NCI-H345 treated with DMSO at 0.1 percent for 48 hours (cell line): Measurements from ENCODE around the gene LYRM4.

Experiments
- DNase-seq: peaks from one replicate; lab custom pipeline; 2025; ENCODE audit not compliant: unreplicated experiment; lab: John Stamatoyannopoulos, UW

The LYRM4 gene

DNA sequence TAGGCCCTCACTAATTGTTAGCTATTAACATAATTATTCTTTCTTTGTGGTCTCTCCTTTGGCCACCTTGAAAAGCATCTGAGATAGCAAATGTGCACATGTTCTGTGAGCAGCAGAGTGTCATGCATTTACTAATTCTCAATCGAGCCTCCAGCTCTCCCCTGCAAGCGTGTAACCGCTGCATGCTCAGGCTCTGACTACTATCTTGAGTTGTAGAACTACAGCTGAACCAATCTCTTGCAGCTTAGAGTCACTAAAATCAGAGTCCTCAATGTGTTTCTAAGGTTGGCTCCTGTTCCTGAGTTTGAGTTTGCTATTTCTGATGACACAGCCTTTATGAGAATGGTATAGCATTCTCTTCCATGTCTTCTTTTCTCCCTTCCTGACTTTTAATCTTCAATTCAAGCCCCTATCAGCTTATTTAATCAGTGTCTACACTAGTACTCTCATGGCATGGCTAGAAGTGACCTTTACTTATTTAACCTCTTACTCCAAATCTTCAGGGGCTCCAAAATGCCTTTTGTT, 110.1 kb downstream of the LYRM4 start:
- DNase-seq = no peak

DNA sequence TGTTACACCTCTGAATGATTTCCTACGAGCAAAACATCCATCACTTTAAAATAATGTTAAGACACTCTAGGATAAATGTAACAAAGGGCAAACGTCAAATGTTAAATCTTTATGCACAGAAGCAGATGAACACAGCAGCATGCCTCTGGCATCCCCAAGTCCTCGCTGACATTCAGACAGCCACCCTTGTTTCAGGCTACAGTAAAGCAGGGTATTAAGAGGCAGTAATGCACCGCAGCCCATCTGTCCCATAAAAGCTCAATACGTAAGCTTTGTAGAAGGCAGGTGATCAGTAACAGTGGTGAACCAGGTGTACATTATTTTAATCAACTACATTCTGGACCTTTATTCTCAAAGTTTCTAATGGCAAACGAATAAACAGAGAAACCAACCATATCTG, 110.9 kb downstream of the LYRM4 start:
- no peak for DNase-seq

DNA sequence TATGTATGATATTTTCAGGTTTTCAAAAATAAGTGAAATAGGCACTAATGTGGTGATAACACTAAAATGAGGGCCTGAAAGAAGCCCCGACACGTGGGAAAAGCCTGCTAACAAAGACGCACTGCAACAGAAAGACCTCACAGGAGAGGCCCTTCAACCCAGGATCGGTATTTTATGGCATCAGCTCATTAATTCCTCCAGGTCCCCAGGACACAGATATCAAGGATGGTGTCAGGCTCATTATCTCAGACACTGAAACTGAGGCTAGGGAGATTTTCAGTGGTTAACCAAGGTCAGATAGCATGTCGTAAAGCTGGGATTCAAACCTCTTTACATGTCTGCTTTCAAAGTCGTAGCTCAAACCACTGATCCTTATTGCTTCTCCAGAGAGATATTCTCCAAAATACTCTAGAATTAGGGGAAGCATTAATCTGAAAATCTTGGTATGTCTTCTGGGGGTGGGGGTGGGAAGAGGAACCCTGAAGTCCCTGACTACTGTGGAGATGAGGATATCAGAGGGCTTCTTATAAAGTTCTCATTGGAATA, 111.5 kb downstream of the LYRM4 start:
- no peak for DNase-seq

DNA sequence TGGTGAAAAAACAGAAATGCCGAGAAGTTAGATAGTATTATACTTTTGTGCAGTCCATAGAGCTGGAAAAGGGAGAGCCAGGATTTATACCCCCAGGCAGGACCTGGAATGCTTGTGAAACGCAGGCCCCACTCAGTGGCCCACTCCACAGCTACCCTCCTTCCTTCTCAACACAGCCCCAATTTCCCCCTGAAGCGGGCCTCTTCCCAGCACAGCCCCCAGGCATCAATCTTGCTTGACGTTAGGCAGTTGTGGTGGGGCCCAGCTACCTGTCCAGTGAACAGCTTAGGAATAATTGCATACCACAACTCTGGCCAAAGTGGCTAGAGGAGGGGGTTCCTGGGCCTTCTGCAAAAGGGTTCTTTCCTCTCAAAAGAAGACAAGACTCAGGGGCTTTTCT, 114.4 kb downstream of the LYRM4 start:
- DNase-seq = no peak

DNA sequence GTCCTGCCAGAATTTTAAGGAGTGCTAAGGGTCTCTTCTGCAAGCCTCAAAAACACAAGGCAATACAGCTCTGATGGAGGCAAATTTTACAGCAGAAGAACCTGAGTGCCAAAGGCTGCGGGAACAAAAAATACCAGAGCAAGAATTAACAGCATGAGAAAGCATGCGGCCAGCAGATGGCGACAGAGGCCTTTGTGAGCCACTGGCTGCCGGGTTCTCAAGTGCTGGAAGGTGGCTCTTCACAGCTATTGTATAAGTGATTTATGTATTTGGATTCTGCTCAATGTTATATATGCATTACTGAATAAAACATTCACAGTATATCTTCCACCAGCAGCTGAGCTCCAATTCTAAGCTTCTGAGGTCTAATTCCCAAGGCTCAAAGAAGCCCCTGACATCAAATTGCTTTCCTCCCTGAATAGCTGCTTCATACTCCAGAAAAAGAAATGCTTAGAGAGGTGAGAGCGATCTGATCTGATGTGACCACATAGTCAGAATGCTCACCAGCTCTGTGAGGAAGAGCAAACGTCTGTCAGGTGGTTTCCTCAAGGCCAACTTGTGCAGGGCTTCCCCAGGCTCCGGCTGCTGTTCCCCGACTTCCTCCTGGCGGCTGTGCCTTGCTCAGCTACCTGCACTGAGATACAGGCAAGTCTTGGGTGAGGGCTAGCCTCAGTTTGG, 117.0 kb downstream of the LYRM4 start:
- peak; percentile 8 for DNase-seq

DNA sequence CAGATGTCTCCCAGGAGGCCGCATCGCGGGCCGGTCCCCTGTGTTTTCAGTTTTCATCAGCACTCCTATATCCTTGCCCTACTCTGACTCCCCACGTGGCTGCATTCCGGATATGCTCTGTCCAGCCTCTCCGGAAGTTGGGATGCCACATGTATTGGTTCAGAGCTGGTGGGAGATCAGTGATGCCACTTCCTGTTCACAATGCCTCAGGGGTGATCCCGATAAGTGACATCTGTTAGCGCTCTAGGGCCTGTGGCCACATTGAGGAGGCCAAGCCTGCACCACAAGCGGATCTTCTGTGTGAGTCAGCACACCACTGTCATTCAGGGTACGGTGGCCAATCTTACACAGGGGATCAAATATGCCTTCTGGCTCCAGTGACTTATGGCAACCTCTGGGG, 117.8 kb downstream of the LYRM4 start:
- DNase-seq = no peak

DNA sequence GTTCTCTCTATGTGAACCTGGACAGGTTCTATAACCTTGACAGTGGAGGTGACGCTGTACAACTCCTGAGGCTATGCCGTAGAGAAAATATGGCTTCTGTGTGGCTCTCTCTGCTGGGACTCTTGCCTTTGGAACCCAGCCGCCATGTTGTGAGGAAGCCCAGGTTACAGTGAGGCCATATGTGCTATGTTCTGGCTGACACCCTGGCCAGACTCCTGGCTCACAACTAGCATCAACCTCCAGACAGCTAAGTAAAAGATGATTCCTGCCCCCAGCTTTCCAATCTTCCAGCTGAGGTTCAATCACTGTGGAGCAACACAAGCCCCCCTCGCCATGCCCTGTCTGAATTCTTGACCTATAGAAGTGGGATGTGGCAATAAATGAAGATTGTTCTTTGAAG, 118.6 kb downstream of the LYRM4 start:
- no peak for DNase-seq

DNA sequence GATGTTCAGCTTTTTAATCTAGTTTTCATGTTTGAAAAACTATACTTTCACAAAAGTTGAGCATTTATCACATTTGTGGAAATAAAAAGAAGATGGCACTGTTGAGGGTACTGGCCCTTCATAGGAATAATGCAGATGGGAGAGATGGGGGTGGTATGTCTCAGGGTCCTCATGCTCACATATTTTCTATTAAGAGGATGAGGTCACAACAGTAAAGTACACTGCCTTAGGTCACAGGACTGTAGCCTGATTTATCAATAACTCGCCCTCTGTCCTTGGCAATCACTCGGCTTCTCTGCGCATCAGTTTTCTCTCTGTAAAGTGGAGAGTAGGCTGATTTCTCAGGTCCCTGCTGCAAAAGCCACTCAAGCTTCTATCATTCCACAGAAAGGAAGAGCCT, 119.7 kb downstream of the LYRM4 start:
- DNase-seq = no peak

DNA sequence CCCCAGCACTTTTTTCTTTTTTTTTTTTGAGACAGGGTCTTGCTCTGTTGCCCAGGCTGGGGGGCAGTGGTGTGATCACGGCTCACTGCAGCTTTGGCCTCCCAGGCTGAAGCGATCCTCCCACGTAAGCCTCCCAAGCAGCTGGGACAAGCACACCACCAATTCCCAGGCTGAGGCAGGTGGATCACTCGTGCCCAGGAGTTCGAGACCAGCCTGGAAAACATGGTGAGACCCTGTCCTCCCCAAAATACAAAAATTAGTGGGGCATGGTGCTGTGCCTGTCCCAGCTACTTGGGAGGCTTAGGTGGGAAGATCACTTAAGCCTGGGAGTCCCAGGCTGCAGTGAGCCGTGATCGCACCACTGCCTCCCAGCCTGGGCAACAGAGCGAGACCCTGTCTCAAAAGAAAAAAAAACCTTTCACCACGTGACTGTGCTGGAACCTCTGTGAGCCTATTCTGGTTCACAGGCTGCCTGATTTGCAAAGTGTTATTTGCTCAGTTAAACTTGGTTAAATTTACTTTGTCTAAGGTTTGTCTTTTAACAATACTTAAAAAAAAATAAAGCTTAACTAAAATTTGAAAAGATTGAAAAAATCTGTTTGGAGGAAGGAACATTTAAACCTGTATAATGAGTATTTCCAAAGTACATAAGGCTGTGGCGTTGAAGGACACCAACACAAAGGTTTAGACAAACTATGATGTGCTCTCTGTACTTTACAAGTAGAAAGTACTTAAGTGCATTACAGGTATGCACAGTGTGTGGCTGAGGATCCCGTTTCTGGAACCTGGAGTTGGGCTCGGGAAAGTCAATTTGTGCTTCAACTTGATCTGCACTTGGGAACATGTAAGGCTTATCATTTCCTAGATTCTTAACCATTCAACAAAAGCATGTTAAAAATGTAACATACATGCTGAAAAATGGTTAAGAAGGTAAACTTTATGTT, 120.7 kb downstream of the LYRM4 start:
- DNase-seq = no peak

DNA sequence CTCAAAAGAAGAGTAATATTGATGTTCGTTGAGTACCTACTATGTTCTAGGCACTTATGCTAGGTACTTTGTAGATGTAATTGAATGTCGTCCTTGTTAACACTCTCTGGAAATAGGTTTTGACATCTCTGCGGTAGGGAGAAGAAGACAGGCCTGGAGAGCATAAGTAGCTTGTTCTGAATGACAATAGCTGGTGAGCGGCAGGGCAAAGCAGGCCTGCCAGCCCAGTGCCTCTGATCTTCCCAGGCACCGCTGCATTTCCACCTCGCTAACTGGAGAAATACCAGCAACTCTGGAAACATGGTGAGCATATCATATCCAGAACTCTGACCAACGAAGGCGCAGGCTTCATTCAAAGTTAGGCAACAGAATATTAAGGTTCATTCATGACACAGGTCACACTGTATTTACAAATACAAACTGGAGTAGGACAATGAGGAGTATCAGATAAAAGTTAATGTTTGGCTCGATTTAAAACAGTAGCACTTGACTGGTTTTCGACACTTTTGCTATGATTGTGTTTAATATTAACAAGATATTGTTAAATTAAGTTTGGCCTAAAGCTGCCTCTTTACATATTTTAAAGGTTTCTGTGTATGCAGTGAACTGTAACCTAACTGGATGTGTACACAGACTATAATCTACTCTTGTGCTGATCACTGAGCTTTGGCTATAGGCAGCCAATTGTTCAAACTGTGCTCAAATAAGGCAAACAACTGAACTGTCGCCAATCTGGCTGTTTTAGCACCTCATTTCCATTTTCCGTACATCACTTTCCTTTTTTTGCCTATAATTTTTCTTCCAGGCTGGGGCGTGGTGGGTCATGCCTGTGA, 121.5 kb downstream of the LYRM4 start:
- no peak for DNase-seq

DNA sequence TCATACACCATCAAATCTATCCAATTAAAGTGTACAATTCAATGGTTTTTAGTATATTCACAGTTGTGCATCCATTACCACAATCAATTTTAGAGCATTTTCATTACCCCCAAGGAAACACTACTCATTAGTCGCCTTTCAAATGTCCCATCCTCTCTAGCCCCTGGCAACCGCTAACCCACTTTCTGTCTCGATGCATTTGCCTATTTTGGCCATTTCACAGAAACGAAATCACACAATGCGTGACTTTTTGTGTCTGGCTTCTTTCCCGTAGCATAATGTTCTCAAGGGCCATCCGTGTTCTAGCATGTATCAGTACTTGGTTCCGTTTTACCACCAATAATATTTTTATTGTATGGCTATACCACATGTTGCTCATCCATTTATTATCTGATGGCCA, 123.9 kb downstream of the LYRM4 start:
- no peak for DNase-seq

DNA sequence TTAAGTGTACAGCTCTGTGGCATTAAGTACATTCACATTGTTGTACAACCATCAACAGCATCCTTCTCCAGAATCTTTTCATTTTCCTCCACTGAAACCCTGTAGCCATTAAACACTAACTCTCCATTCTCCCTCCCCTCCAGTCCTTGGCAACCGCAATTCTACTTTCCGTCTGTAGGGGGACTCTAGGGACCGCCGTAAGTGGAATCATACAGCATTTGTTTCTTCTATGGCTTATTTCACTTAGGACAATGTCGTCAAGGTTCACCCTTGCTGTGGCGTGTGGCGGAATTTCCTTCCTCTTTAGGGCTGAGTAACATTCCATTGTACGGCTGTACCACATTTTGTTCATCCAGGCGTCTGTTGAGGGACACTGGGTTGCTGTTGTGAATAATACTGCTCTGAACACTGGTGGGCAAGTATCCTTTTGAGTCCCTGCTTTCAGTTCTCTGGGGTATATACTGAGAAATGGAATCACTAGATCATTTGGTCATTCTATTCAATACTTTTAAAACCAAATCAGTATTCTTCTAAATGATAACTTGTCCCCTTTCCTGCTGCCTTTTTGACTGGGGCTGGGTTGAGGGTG, 124.9 kb downstream of the LYRM4 start:
- DNase-seq = no peak

DNA sequence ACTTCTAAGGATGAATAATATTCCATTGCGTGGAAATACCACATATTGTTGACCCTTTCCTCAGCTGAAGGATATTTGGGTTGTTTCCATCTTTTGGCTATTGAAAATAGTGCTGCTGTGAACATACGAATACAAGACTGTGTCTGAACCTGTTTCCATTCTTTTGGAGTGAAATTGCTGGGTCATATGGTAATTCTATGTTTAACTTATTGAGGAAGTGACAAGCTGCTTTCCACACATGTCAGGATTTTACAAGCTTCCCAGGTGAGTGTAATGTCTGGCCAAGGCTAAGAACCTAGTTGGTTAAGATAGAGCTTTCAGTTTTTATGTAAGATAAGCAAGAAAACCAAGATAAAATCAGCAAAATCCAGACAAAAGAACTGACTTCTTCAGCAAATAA, 126.8 kb downstream of the LYRM4 start:
- no peak for DNase-seq

DNA sequence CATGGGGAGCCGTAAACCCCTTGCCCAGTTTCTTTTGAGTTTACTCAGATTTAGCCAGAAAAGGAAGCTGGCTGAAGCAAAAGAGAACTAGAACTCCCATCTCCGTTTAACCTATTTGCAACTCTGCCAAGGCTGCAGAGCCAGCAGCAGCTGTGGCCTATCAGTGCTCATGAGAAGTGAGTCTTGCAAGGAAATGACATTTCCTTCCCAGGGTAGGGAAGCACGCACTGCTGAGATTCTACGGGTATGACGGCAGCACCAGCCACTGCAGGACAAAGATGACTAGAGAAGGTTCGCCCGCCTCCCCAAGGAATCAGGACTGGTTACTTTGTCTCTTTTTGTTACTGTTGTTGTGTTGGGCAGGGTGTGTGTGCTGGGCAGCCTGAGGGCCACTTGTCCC, 128.0 kb downstream of the LYRM4 start:
- DNase-seq = no peak

DNA sequence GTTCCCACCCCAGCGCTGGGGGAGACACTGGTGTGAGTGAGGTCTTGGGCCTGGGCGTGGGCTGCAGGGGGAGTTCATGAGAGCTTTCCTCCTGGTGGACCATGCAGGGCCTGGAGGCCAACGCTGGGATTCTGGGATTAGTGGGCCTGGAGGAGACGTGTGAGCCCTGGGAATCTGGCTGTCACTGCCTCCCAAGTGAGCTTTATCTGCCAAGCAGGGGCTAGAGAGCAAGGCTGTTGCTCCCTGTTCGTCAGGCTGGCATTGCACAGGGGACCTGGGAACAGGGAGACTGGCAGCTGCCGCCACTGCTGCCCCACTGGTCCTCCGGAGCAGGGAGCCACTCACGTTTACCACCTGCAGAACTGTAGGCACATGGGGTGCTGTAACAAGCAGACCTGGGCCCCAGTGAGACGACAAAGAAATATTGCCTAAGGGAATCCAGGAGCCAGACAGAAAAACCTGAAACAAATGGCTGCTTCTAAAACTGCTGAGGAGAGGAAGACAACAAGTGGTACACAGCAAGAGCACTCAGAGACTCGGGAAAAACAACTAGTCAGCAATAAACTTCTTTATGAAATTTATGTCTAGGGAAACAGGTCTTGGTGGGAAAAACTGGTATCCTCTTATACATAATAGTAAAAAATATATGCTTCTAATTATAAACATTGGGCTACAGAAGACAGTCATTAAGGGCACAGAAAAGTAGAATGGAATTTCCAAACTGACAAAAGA, 130.4 kb downstream of the LYRM4 start:
- no peak for DNase-seq

DNA sequence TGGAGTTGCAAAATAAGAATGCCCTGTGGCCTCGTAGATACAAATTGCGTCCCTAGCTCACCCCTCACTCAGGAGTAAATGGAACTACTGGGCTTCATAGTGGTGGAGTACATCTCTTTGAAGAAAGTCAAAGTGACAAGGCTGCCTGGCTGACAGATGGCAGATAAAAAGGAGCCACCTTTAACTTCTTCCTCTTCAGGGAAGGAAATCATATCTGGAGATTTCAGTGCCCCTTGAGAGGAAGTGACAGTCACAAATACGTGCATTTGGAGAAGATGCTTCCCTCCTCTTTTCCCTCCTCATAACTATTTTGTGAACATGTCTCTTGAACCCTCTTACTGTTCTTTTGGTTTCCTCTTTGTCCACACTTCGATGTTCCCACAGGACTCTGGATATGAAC, 132.4 kb downstream of the LYRM4 start:
- DNase-seq = no peak

DNA sequence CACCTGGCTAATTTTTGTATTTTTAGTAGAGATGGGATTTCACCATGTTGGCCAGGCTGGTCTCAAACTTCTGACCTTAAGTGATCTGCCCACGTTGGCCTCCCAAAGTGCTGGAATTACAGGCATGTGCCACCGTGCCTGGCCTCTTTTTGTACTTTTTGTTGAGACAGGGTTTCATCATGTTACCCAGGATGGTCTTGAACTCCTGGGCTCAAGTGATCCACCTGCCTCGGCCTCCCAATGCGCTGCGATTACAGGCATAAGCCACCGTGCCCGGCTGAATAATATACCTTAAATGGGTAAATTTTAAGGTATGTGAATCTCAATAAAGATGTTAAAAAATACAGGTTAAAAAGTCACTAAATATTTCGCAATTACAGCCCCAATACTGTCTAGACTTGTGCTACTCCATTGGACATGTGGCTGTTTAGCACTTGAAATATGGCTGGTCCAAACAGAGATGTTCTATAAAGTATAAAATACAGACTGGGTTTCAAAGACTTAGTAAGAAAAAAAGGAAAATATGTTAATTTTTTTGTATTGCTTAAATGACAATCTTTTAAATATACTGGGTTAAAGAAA, 133.6 kb downstream of the LYRM4 start:
- no peak for DNase-seq

DNA sequence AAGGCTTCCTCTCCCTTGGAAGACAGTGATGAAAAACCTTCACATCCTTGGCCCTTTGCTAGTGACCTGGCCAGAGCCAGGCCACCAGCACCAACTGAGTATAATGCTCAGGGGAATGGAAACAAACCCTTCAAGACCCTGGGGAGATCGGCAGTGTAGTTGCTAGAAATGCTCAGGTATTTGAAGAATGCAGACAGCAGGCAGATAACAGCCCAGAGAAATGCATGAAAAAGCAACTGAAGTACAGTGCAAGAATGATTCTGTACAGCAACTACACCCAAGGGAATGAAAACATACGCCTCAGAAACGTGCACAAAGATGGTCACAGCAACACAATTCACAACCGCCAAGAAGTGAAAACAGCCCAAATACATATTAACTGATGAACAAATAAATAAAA, 134.5 kb downstream of the LYRM4 start:
- DNase-seq = no peak

DNA sequence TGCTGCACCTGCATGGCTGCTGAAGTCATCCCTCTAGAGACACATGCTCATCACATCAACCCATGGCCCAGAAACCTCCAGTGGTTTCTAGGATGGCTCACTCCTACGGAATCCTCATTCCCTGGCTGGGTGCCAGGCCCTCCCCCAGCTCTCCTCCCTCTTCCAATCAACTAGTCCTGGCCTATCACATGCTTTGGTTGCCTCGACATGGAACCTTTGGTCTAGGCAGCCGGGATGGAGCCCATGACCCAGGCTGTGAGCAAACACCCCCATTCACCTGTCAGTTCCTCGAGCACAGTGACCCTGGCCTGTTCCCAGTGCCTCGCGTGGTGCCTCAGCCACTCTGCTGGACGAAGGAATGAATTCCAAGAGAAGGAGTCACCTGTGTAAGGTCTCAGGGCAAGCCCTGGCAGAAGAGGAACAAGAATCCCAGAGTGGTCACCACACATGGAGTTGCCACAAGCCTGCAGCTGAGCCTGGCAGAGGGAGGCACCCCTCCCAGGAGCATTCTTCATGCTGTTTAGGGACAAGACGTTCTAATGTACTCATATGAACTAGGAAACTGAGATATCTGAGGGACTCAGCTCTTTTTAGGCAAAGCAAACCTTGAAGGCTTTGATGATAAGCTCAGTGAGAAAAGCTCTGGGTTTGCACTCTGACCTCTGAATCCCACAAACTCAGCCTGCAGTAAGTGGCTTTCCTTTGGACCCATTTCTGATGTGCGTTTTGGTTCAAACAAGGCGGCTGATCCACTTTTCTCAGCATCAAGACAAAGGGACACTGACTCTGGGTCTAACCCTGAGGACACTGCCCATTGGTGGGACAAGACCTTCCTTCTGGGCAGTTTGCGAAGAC, 135.4 kb downstream of the LYRM4 start:
- DNase-seq = no peak
